ENCODE measurements around the gene BBS7. TPM values are rescaled to one million over a fixed set of nuclear protein-coding genes. Genes with fewer than 3 reads are reported as not detected.

Gene BBS7
- total and polyA plus RNA-seq, 2 donors (not counting 1 experiment from before 2014, with no cell fraction given), result 22.5 to 22.7 TPM

- TF ChIP-seq EZH2 (IDR thresholded peaks at IDR 0.05; ENCODE audit: low read length, missing control alignments) (no peak), CTCF (conservative IDR thresholded peaks at IDR 0.05 in 1 of 2, IDR thresholded peaks at IDR 0.05 in 1 of 2; ENCODE audit: low read depth in 1 of 2, low read length in 2 of 2) (no peak)
- Histone ChIP-seq H3K79me2 (ENCODE audit: control insufficient read depth, insufficient read depth, low read length) (peaks cover 8% of the 10 kb centered on the region), H2AFZ (ENCODE audit: low read length) (peak overlapping the region; percentile 4), H3K4me3 (replicated peaks in 1 of 4; ENCODE audit: control extremely low read depth in 1 of 4, insufficient read depth in 1 of 4, low read depth in 3 of 4, low read length in 4 of 4) (no peak overlapping the region), H3K27ac (ENCODE audit: insufficient read depth, low read length) (no peak overlapping the region), H3K4me2 (ENCODE audit: extremely low read depth, insufficient read depth, low read length) (no peak overlapping the region), H3K36me3 (ENCODE audit: control insufficient read depth, insufficient read depth, low read length) (no peaks in the 10 kb centered on the region), H3K9ac (ENCODE audit: insufficient read depth, low read length) (no peak overlapping the region), H3K4me1 (ENCODE audit: control insufficient read depth, extremely low read depth, insufficient read depth, low read length) (peaks cover 6% of the 10 kb centered on the region), H3K9me3 (ENCODE audit: control insufficient read depth, insufficient read depth, low read depth, low read length) (no peaks in the 10 kb centered on the region), H3K27me3 (ENCODE audit: control insufficient read depth, insufficient read depth, low read length) (no peaks in the 10 kb centered on the region), H4K20me1 (ENCODE audit: control insufficient read depth, extremely low read depth, insufficient read depth, low read length) (no peaks in the 10 kb centered on the region)
- DNase-seq (ENCODE audit: low read depth in 2 of 2), result no peak
Measured at GRCh38 chr4:121873604-121874003, 3.3 kb upstream of the BBS7 start.

- no peaks in the 10 kb centered on the region for H4K20me1 ChIP-seq (ENCODE audit: control insufficient read depth, extremely low read depth, insufficient read depth, low read length)
- H2AFZ ChIP-seq (ENCODE audit: low read length), result no peak overlapping the region
- no peak overlapping the region for H3K4me3 ChIP-seq (replicated peaks in 1 of 4; ENCODE audit: control extremely low read depth in 1 of 4, insufficient read depth in 1 of 4, low read depth in 3 of 4, low read length in 4 of 4)
- H3K27ac ChIP-seq (ENCODE audit: insufficient read depth, low read length), result no peak overlapping the region
- no peak overlapping the region for H3K9ac ChIP-seq (ENCODE audit: insufficient read depth, low read length)
- TF ChIP-seq CTCF (conservative IDR thresholded peaks at IDR 0.05 in 1 of 2, IDR thresholded peaks at IDR 0.05 in 1 of 2; ENCODE audit: low read depth in 1 of 2, low read length in 2 of 2) (no peak), EZH2 (IDR thresholded peaks at IDR 0.05; ENCODE audit: low read length, missing control alignments) (no peak)
- DNase-seq (ENCODE audit: low read depth in 2 of 2), result no peak
- H3K4me2 ChIP-seq (ENCODE audit: extremely low read depth, insufficient read depth, low read length), result no peak overlapping the region
- H3K4me1 ChIP-seq (ENCODE audit: control insufficient read depth, extremely low read depth, insufficient read depth, low read length), result peaks cover under 1% of the 10 kb centered on the region
- no peaks in the 10 kb centered on the region for H3K27me3 ChIP-seq (ENCODE audit: control insufficient read depth, insufficient read depth, low read length)
- H3K9me3 ChIP-seq (ENCODE audit: control insufficient read depth, insufficient read depth, low read depth, low read length), result no peaks in the 10 kb centered on the region
- peaks cover 5% of the 10 kb centered on the region for H3K36me3 ChIP-seq (ENCODE audit: control insufficient read depth, insufficient read depth, low read length)
- H3K79me2 ChIP-seq (ENCODE audit: control insufficient read depth, insufficient read depth, low read length), result peaks cover 2% of the 10 kb centered on the region
Measured at GRCh38 chr4:121863799-121864198, 6.5 kb downstream of the BBS7 start.

GRCh38 chr4:121861426-121861825, 8.8 kb downstream of the BBS7 start:
- no peaks in the 10 kb centered on the region for H4K20me1 ChIP-seq (ENCODE audit: control insufficient read depth, extremely low read depth, insufficient read depth, low read length)
- H3K9ac ChIP-seq (ENCODE audit: insufficient read depth, low read length), result no peak overlapping the region
- no peaks in the 10 kb centered on the region for H3K4me1 ChIP-seq (ENCODE audit: control insufficient read depth, extremely low read depth, insufficient read depth, low read length)
- H3K27ac ChIP-seq (ENCODE audit: insufficient read depth, low read length), result no peak overlapping the region
- no peak for DNase-seq (ENCODE audit: low read depth in 2 of 2)
- no peak overlapping the region for H3K4me3 ChIP-seq (replicated peaks in 1 of 4; ENCODE audit: control extremely low read depth in 1 of 4, insufficient read depth in 1 of 4, low read depth in 3 of 4, low read length in 4 of 4)
- no peaks in the 10 kb centered on the region for H3K79me2 ChIP-seq (ENCODE audit: control insufficient read depth, insufficient read depth, low read length)
- peaks cover 5% of the 10 kb centered on the region for H3K36me3 ChIP-seq (ENCODE audit: control insufficient read depth, insufficient read depth, low read length)
- no peak overlapping the region for H2AFZ ChIP-seq (ENCODE audit: low read length)
- TF ChIP-seq CTCF (conservative IDR thresholded peaks at IDR 0.05 in 1 of 2, IDR thresholded peaks at IDR 0.05 in 1 of 2; ENCODE audit: low read depth in 1 of 2, low read length in 2 of 2), result no peak
- no peak for TF ChIP-seq EZH2 (IDR thresholded peaks at IDR 0.05; ENCODE audit: low read length, missing control alignments)
- H3K27me3 ChIP-seq (ENCODE audit: control insufficient read depth, insufficient read depth, low read length), result no peaks in the 10 kb centered on the region
- H3K9me3 ChIP-seq (ENCODE audit: control insufficient read depth, insufficient read depth, low read depth, low read length), result no peaks in the 10 kb centered on the region
- no peak overlapping the region for H3K4me2 ChIP-seq (ENCODE audit: extremely low read depth, insufficient read depth, low read length)
